H9 (cell line): ENCODE results near the gene CRISPLD2. TPM values are rescaled to one million over a fixed set of nuclear protein-coding genes. Genes with fewer than 3 reads are reported as not detected.

Source experiments
- DNase-seq: peaks from one replicate; pipeline ENCODE4 v3.0.0-alpha.2; 2017
- H2AFZ ChIP-seq: one replicate; pipeline ENCODE4 v1.6.1; 2013; ENCODE audit warnings: mild to moderate bottlenecking, low read length, control low read depth, moderate library complexity
- H2AK5ac ChIP-seq: 2 replicates; pipeline ENCODE4 v1.6.1; 2013; ENCODE audit warnings: low read length, control low read depth, mixed read lengths; ENCODE audit not compliant: insufficient read length
- H2BK120ac ChIP-seq: one replicate; pipeline ENCODE4 v1.6.1; 2013; ENCODE audit warnings: low read depth, mild to moderate bottlenecking, low read length, control low read depth, inconsistent platforms; ENCODE audit not compliant: poor library complexity, severe bottlenecking
- H2BK12ac ChIP-seq: 2 replicates; pipeline ENCODE4 v1.6.1; 2013; ENCODE audit warnings: low read length, control low read depth, mixed read lengths, low read depth; ENCODE audit not compliant: insufficient read length
- H2BK15ac ChIP-seq: 2 replicates; pipeline ENCODE4 v1.6.1; 2013; ENCODE audit warnings: low read depth, low read length, control low read depth
- H2BK20ac ChIP-seq: one replicate; pipeline ENCODE4 v1.6.1; 2013; ENCODE audit warnings: low read depth, mild to moderate bottlenecking, low read length, control low read depth, inconsistent platforms; ENCODE audit not compliant: poor library complexity, severe bottlenecking
- H2BK5ac ChIP-seq: 2 replicates; pipeline ENCODE4 v1.6.1; 2013; ENCODE audit warnings: low read length, control low read depth, mixed read lengths; ENCODE audit not compliant: insufficient read length
- H3K14ac ChIP-seq: 2 replicates; pipeline ENCODE4 v1.6.1; 2013; ENCODE audit warnings: low read length, control low read depth; ENCODE audit not compliant: insufficient read depth
- H3K18ac ChIP-seq: 2 replicates; pipeline ENCODE4 v1.6.1; 2013; ENCODE audit warnings: low read depth, mild to moderate bottlenecking, mixed read lengths, low read length, control low read depth; ENCODE audit not compliant: insufficient read length
- H3K23ac ChIP-seq: 2 replicates; pipeline ENCODE4 v1.6.1; 2013; ENCODE audit warnings: low read length, control low read depth, mixed read lengths, low read depth; ENCODE audit not compliant: insufficient read length
- H3K23me2 ChIP-seq: 2 replicates; pipeline ENCODE4 v1.6.1; 2013; ENCODE audit warnings: low read depth, mild to moderate bottlenecking, mixed read lengths, low read length, control low read depth; ENCODE audit not compliant: insufficient read length, poor library complexity, severe bottlenecking
- H3K27ac ChIP-seq: 2 replicates; pipeline ENCODE4 v1.5.1; 2013; ENCODE audit warnings: low read length, control low read depth, mixed read lengths, low read depth; ENCODE audit not compliant: insufficient read length
- H3K27me3 ChIP-seq: 2 replicates; pipeline ENCODE4 v1.6.1; 2013; ENCODE audit warnings: low read length, control low read depth, inconsistent platforms; ENCODE audit not compliant: insufficient read depth
- H3K4ac ChIP-seq: 2 replicates; pipeline ENCODE4 v1.6.1; 2013; ENCODE audit warnings: low read depth, mild to moderate bottlenecking, control low read depth, inconsistent platforms, low read length, moderate library complexity
- H3K4me1 ChIP-seq: 2 replicates; pipeline ENCODE4 v1.6.1; 2013; ENCODE audit warnings: low read length, control low read depth, inconsistent platforms; ENCODE audit not compliant: insufficient read depth
- H3K4me2 ChIP-seq: 2 replicates; pipeline ENCODE4 v1.6.1; 2013; ENCODE audit warnings: low read length, control low read depth, mixed read lengths; ENCODE audit not compliant: insufficient read length, insufficient read depth
- H3K56ac ChIP-seq: 2 replicates; pipeline ENCODE4 v1.6.1; 2013; ENCODE audit warnings: low read depth, mild to moderate bottlenecking, mixed read lengths, low read length, control low read depth; ENCODE audit not compliant: insufficient read length
- H3K79me1 ChIP-seq: 2 replicates; pipeline ENCODE4 v1.6.1; 2013; ENCODE audit warnings: low read depth, mild to moderate bottlenecking, moderate library complexity, low read length, control low read depth, inconsistent platforms; ENCODE audit not compliant: insufficient read depth, poor library complexity, severe bottlenecking
- H3K79me2 ChIP-seq: 2 replicates; pipeline ENCODE4 v1.6.1; 2013; ENCODE audit warnings: low read length, control low read depth, inconsistent platforms; ENCODE audit not compliant: insufficient read depth
- H3K9ac ChIP-seq: 2 replicates; pipeline ENCODE4 v1.6.1; 2013; ENCODE audit warnings: low read length, control low read depth, mixed read lengths; ENCODE audit not compliant: insufficient read length; ENCODE audit errors: extremely low read depth
- H3K9me3 ChIP-seq: one replicate; pipeline ENCODE4 v1.6.1; 2013; ENCODE audit warnings: low read depth, low read length, inconsistent platforms; ENCODE audit not compliant: control insufficient read depth
- H3T11ph ChIP-seq: one replicate; pipeline ENCODE4 v1.6.1; 2013; ENCODE audit warnings: mild to moderate bottlenecking, low read length, control low read depth, inconsistent platforms
- H4K20me1 ChIP-seq: one replicate; pipeline ENCODE4 v1.6.1; 2013; ENCODE audit not compliant: control insufficient read depth, insufficient read length, insufficient read depth
- H4K5ac ChIP-seq: 2 replicates; pipeline ENCODE4 v1.6.1; 2013; ENCODE audit warnings: low read depth, mild to moderate bottlenecking, mixed read lengths, low read length, control low read depth; ENCODE audit not compliant: insufficient read length
- H4K8ac ChIP-seq: replicated peaks from 2 replicates; pipeline ENCODE4 v1.6.1; 2013; ENCODE audit warnings: low read length, control low read depth, mixed read lengths, low read depth; ENCODE audit not compliant: insufficient read length
- H4K91ac ChIP-seq: 2 replicates; pipeline ENCODE4 v1.6.1; 2013; ENCODE audit warnings: low read depth, mild to moderate bottlenecking, moderate library complexity, mixed read lengths, low read length, control low read depth; ENCODE audit not compliant: insufficient read length
- H3K27ac Mint-ChIP-seq, 3 experiments: 2 replicates in 2 of 3; 3 replicates in 1 of 3; pipeline ENCODE4 v1.8.0; 2020 to 2021; ENCODE audit warnings: mixed read lengths in 3 of 3, mild to moderate bottlenecking in 1 of 3, moderate library complexity in 1 of 3
- H3K27me3 Mint-ChIP-seq: 2 replicates; pipeline ENCODE4 v1.8.0; 2021; ENCODE audit warnings: low read depth, mild to moderate bottlenecking, moderate library complexity, mixed read lengths
- H3K36me3 Mint-ChIP-seq, 3 experiments: 2 replicates in 2 of 3; 3 replicates in 1 of 3; pipeline ENCODE4 v1.8.0; 2020 to 2021; ENCODE audit warnings: low read depth in 3 of 3, mixed read lengths in 3 of 3; ENCODE audit not compliant: insufficient read depth in 1 of 3
- H3K4me1 Mint-ChIP-seq, 2 experiments: 2 replicates each; pipeline ENCODE4 v1.8.0; 2020; ENCODE audit warnings: mixed read lengths in 2 of 2
- H3K4me3 Mint-ChIP-seq, 2 experiments: 2 replicates in 1 of 2; 3 replicates in 1 of 2; pipeline ENCODE4 v1.8.0; 2020 to 2021; ENCODE audit warnings: mild to moderate bottlenecking in 2 of 2, mixed read lengths in 2 of 2, moderate library complexity in 1 of 2
- H3K9me3 Mint-ChIP-seq, 2 experiments: 2 replicates in 1 of 2; 3 replicates in 1 of 2; pipeline ENCODE4 v1.8.0; 2020; ENCODE audit warnings: mild to moderate bottlenecking in 2 of 2, mixed read lengths in 2 of 2, moderate library complexity in 1 of 2
- CTCF ChIP-seq: fragments of 200-600 bp; sonication (generic); conservative IDR thresholded peaks from 3 replicates; pipeline ENCODE4 v1.8.0; 2021; ENCODE audit warnings: antibody characterized with exemption, mild to moderate bottlenecking
- WGBS: extraction: QIAGEN DNeasy Blood & Tissue Kit; methylation state at CpG from one replicate; pipeline ENCODE4 v1.1.7; 2013; ENCODE audit warnings: missing lambda C conversion rate, low lambda C conversion rate, mixed read lengths; ENCODE audit not compliant: insufficient read length; ENCODE audit errors: extremely low coverage; 5-methylcytosine and 5-hydroxymethylcytosine counted together
- total RNA-seq: library from RNA; stranded (reverse); gene quantifications from 2 replicates; pipeline ENCODE4 v1.2.1, GENCODE V29; 2021

The CRISPLD2 gene
- total RNA-seq, 1 experiment from 2014 or later, result 2.3 TPM

DNA sequence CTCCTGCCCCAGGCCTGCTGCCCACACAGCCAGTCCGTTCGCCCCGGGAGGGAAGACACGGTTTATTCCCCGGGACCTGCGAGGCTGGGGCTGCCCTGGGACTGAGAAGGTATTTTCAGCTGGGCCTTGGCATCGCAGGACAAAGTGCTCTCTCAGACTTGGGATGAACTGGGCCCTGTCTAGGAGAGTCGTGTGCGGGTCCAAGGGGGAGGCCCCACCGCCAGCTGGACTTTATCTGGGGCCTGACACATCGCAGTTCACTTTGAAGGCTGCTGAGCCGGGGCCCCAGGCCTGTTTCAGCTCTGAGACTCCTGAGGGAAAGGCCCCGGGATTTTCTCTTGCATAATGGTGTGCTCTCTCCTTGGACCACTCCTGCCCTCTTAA is 6.8 kb downstream of the CRISPLD2 start:
- no peak overlapping the region for H4K8ac ChIP-seq
- H2AFZ ChIP-seq, result no peak overlapping the region
- H2AK5ac ChIP-seq, result no peak overlapping the region
- no peaks in the 10 kb centered on the region for H3K4me1 ChIP-seq
- H3K27ac ChIP-seq, result no peak overlapping the region
- no peak overlapping the region for H4K5ac ChIP-seq
- H3K27ac Mint-ChIP-seq, result no peak overlapping the region
- no peak for TF ChIP-seq CTCF
- peaks cover 9 to 11% of the 10 kb centered on the region in 2 experiments for H3K4me1 Mint-ChIP-seq
- H2BK15ac ChIP-seq, result no peak overlapping the region
- H3K9me3 Mint-ChIP-seq, result no peaks in the 10 kb centered on the region; a peak in 1 of 5 replicates
- DNase-seq, result no peak
- WGBS, result no CpG with 5 or more reads among the region's 13 CpGs
- no peaks in the 10 kb centered on the region for H3K9me3 ChIP-seq
- H3K56ac ChIP-seq, result no peak overlapping the region
- H2BK120ac ChIP-seq, result no peak overlapping the region
- H3K23me2 ChIP-seq, result no peaks in the 10 kb centered on the region
- no peak overlapping the region for H2BK5ac ChIP-seq
- no peak overlapping the region for H3K4me3 Mint-ChIP-seq
- no peaks in the 10 kb centered on the region for H3K79me2 ChIP-seq
- H3K4ac ChIP-seq, result no peak overlapping the region
- no peaks in the 10 kb centered on the region for H3K36me3 Mint-ChIP-seq
- no peak overlapping the region for H3K14ac ChIP-seq
- H3K23ac ChIP-seq, result no peak overlapping the region
- peaks cover 32% of the 10 kb centered on the region for H3K27me3 Mint-ChIP-seq
- H4K20me1 ChIP-seq, result no peaks in the 10 kb centered on the region
- H3K4me2 ChIP-seq, result no peak overlapping the region
- no peak overlapping the region for H2BK20ac ChIP-seq
- H3K79me1 ChIP-seq, result no peaks in the 10 kb centered on the region
- no peak overlapping the region for H3T11ph ChIP-seq
- H3K9ac ChIP-seq, result no peak overlapping the region
- H2BK12ac ChIP-seq, result no peak overlapping the region
- no peak overlapping the region for H3K18ac ChIP-seq
- H3K27me3 ChIP-seq, result no peaks in the 10 kb centered on the region
- H4K91ac ChIP-seq, result no peak overlapping the region
